ENCODE data around the gene TRPM8. TPM values are rescaled to one million over a fixed set of nuclear protein-coding genes. Genes with fewer than 3 reads are reported as not detected.

TRPM8 gene
- total and polyA plus RNA-seq, 2 donors (not counting 1 experiment from before 2014, with no cell fraction given), result 0.49 to 0.99 TPM

GRCh38 chr2:233901367-233901766 is 15.8 kb upstream of the TRPM8 start:
- H3K27ac ChIP-seq (ENCODE audit: insufficient read depth, low read length), result no peak overlapping the region
- no peaks in the 10 kb centered on the region for H4K20me1 ChIP-seq (ENCODE audit: control insufficient read depth, extremely low read depth, insufficient read depth, low read length)
- H3K9me3 ChIP-seq (ENCODE audit: control insufficient read depth, insufficient read depth, low read depth, low read length), result no peaks in the 10 kb centered on the region
- no peaks in the 10 kb centered on the region for H3K79me2 ChIP-seq (ENCODE audit: control insufficient read depth, insufficient read depth, low read length)
- H3K4me3 ChIP-seq (replicated peaks in 1 of 4; ENCODE audit: control extremely low read depth in 1 of 4, insufficient read depth in 1 of 4, low read depth in 3 of 4, low read length in 4 of 4), result no peak overlapping the region
- peaks cover 2% of the 10 kb centered on the region for H3K27me3 ChIP-seq (ENCODE audit: control insufficient read depth, insufficient read depth, low read length)
- H3K36me3 ChIP-seq (ENCODE audit: control insufficient read depth, insufficient read depth, low read length), result no peaks in the 10 kb centered on the region
- no peaks in the 10 kb centered on the region for H3K4me1 ChIP-seq (ENCODE audit: control insufficient read depth, extremely low read depth, insufficient read depth, low read length)
- no peak for TF ChIP-seq CTCF (conservative IDR thresholded peaks at IDR 0.05 in 1 of 2, IDR thresholded peaks at IDR 0.05 in 1 of 2; ENCODE audit: low read depth in 1 of 2, low read length in 2 of 2)
- TF ChIP-seq EZH2 (IDR thresholded peaks at IDR 0.05; ENCODE audit: low read length, missing control alignments), result no peak
- H3K4me2 ChIP-seq (ENCODE audit: extremely low read depth, insufficient read depth, low read length), result no peak overlapping the region
- H3K9ac ChIP-seq (ENCODE audit: insufficient read depth, low read length), result no peak overlapping the region
- no peak for DNase-seq (ENCODE audit: low read depth in 2 of 2)
- no peak overlapping the region for H2AFZ ChIP-seq (ENCODE audit: low read length)

- Histone ChIP-seq H3K79me2 (ENCODE audit: control insufficient read depth, insufficient read depth, low read length) (no peaks in the 10 kb centered on the region), H3K4me1 (ENCODE audit: control insufficient read depth, extremely low read depth, insufficient read depth, low read length) (no peaks in the 10 kb centered on the region), H3K27me3 (ENCODE audit: control insufficient read depth, insufficient read depth, low read length) (peaks cover 2% of the 10 kb centered on the region), H3K4me2 (ENCODE audit: extremely low read depth, insufficient read depth, low read length) (no peak overlapping the region), H3K4me3 (replicated peaks in 1 of 4; ENCODE audit: control extremely low read depth in 1 of 4, insufficient read depth in 1 of 4, low read depth in 3 of 4, low read length in 4 of 4) (no peak overlapping the region), H4K20me1 (ENCODE audit: control insufficient read depth, extremely low read depth, insufficient read depth, low read length) (no peaks in the 10 kb centered on the region), H2AFZ (ENCODE audit: low read length) (no peak overlapping the region), H3K9me3 (ENCODE audit: control insufficient read depth, insufficient read depth, low read depth, low read length) (no peaks in the 10 kb centered on the region), H3K9ac (ENCODE audit: insufficient read depth, low read length) (no peak overlapping the region), H3K27ac (ENCODE audit: insufficient read depth, low read length) (no peak overlapping the region), H3K36me3 (ENCODE audit: control insufficient read depth, insufficient read depth, low read length) (no peaks in the 10 kb centered on the region)
- DNase-seq (ENCODE audit: low read depth in 2 of 2), result no peak
- no peak for TF ChIP-seq CTCF (conservative IDR thresholded peaks at IDR 0.05 in 1 of 2, IDR thresholded peaks at IDR 0.05 in 1 of 2; ENCODE audit: low read depth in 1 of 2, low read length in 2 of 2)
- TF ChIP-seq EZH2 (IDR thresholded peaks at IDR 0.05; ENCODE audit: low read length, missing control alignments), result no peak
Observed at GRCh38 chr2:233901884-233902283, 15.3 kb upstream of the TRPM8 start.

- H3K27ac ChIP-seq (ENCODE audit: insufficient read depth, low read length), result no peak overlapping the region
- H3K4me1 ChIP-seq (ENCODE audit: control insufficient read depth, extremely low read depth, insufficient read depth, low read length), result no peaks in the 10 kb centered on the region
- no peaks in the 10 kb centered on the region for H3K9me3 ChIP-seq (ENCODE audit: control insufficient read depth, insufficient read depth, low read depth, low read length)
- DNase-seq (ENCODE audit: low read depth in 2 of 2), result no peak
- peaks cover 2% of the 10 kb centered on the region for H3K27me3 ChIP-seq (ENCODE audit: control insufficient read depth, insufficient read depth, low read length)
- H3K79me2 ChIP-seq (ENCODE audit: control insufficient read depth, insufficient read depth, low read length), result no peaks in the 10 kb centered on the region
- H3K36me3 ChIP-seq (ENCODE audit: control insufficient read depth, insufficient read depth, low read length), result no peaks in the 10 kb centered on the region
- H4K20me1 ChIP-seq (ENCODE audit: control insufficient read depth, extremely low read depth, insufficient read depth, low read length), result no peaks in the 10 kb centered on the region
- H3K9ac ChIP-seq (ENCODE audit: insufficient read depth, low read length), result no peak overlapping the region
- H2AFZ ChIP-seq (ENCODE audit: low read length), result no peak overlapping the region
- TF ChIP-seq CTCF (conservative IDR thresholded peaks at IDR 0.05 in 1 of 2, IDR thresholded peaks at IDR 0.05 in 1 of 2; ENCODE audit: low read depth in 1 of 2, low read length in 2 of 2) (no peak), EZH2 (IDR thresholded peaks at IDR 0.05; ENCODE audit: low read length, missing control alignments) (no peak)
- H3K4me2 ChIP-seq (ENCODE audit: extremely low read depth, insufficient read depth, low read length), result no peak overlapping the region
- no peak overlapping the region for H3K4me3 ChIP-seq (replicated peaks in 1 of 4; ENCODE audit: control extremely low read depth in 1 of 4, insufficient read depth in 1 of 4, low read depth in 3 of 4, low read length in 4 of 4)
Observed at GRCh38 chr2:233905945-233906344, 11.2 kb upstream of the TRPM8 start.
